ENCODE measurements around the gene PPM1E. TPM values are rescaled to one million over a fixed set of nuclear protein-coding genes. Genes with fewer than 3 reads are reported as not detected.

PPM1E gene
- polyA plus RNA-seq, 1 experiment, result 0.02 TPM

GRCh38 chr17:58728798-58729197 lies 26.9 kb upstream of the PPM1E start:
- no peak for DNase-seq (ENCODE audit: low read depth)
- ChIA-PET POLR2A (no interaction called here), CTCF (no interaction called here)
- no peak for TF ChIP-seq CTCF (IDR thresholded peaks at IDR 0.05; ENCODE audit: insufficient read depth, low read depth, low read length)
- Histone ChIP-seq H3K36me3 (ENCODE audit: control insufficient read depth, insufficient read depth, low read length) (no peaks in the 10 kb centered on the region), H3K27me3 (ENCODE audit: control insufficient read depth, insufficient read depth, low read length) (no peaks in the 10 kb centered on the region), H3K4me3 (ENCODE audit: low read depth, low read length) (no peak overlapping the region)

- Histone ChIP-seq H3K27me3 (ENCODE audit: control insufficient read depth, insufficient read depth, low read length) (no peaks in the 10 kb centered on the region), H3K36me3 (ENCODE audit: control insufficient read depth, insufficient read depth, low read length) (no peaks in the 10 kb centered on the region), H3K4me3 (ENCODE audit: low read depth, low read length) (no peak overlapping the region)
- POLR2A ChIA-PET, result no interaction called here
- no peak for DNase-seq (ENCODE audit: low read depth)
- TF ChIP-seq CTCF (IDR thresholded peaks at IDR 0.05; ENCODE audit: insufficient read depth, low read depth, low read length), result no peak
- CTCF ChIA-PET, result no interaction called here
Measured at GRCh38 chr17:58730937-58731336, 24.7 kb upstream of the PPM1E start.

- Histone ChIP-seq H3K27me3 (ENCODE audit: control insufficient read depth, insufficient read depth, low read length) (no peaks in the 10 kb centered on the region), H3K4me3 (ENCODE audit: low read depth, low read length) (no peak overlapping the region), H3K36me3 (ENCODE audit: control insufficient read depth, insufficient read depth, low read length) (no peaks in the 10 kb centered on the region)
- DNase-seq (ENCODE audit: low read depth), result no peak
- ChIA-PET CTCF (interaction anchor here (0.6 kb wide), 1 partner anchor 171 kb away, joined by 3 read pairs; no protein-coding TSS in a partner anchor), POLR2A (no interaction called here)
- no peak for TF ChIP-seq CTCF (IDR thresholded peaks at IDR 0.05; ENCODE audit: insufficient read depth, low read depth, low read length)
Measured at GRCh38 chr17:58734040-58734439, 21.6 kb upstream of the PPM1E start.

- ChIA-PET CTCF (no interaction called here), POLR2A (no interaction called here)
- no peak for TF ChIP-seq CTCF (IDR thresholded peaks at IDR 0.05; ENCODE audit: insufficient read depth, low read depth, low read length)
- DNase-seq (ENCODE audit: low read depth), result no peak
- no peaks in the 10 kb centered on the region for H3K27me3 ChIP-seq (ENCODE audit: control insufficient read depth, insufficient read depth, low read length)
- H3K4me3 ChIP-seq (ENCODE audit: low read depth, low read length), result no peak overlapping the region
- H3K36me3 ChIP-seq (ENCODE audit: control insufficient read depth, insufficient read depth, low read length), result no peaks in the 10 kb centered on the region
Measured at GRCh38 chr17:58734811-58735210, 20.8 kb upstream of the PPM1E start.

- POLR2A ChIA-PET, result no interaction called here
- CTCF ChIA-PET, result no interaction called here
- H3K4me3 ChIP-seq (ENCODE audit: low read depth, low read length), result no peak overlapping the region
- TF ChIP-seq CTCF (IDR thresholded peaks at IDR 0.05; ENCODE audit: insufficient read depth, low read depth, low read length), result no peak
- no peaks in the 10 kb centered on the region for H3K36me3 ChIP-seq (ENCODE audit: control insufficient read depth, insufficient read depth, low read length)
- no peaks in the 10 kb centered on the region for H3K27me3 ChIP-seq (ENCODE audit: control insufficient read depth, insufficient read depth, low read length)
- DNase-seq (ENCODE audit: low read depth), result peak; percentile 9
Measured at GRCh38 chr17:58741121-58741625, 14.5 kb upstream of the PPM1E start.
